GM19467 (cell line): Measurements from ENCODE around the gene TBRG4.
A peak's percentile ranks its signal among the peaks of the same experiment; 100 is the strongest.
"Not testable (repeated sequence)": the region's sequence is repeated elsewhere in the genome, so short reads cannot be mapped to it uniquely, and the experiment has no call there.

ENCODE experiments used
- ATAC-seq: cut with Tn5 transposase; IDR thresholded peaks from one replicate; pipeline ENCODE4 v1.9.1; 2021; ENCODE audit warnings: mild to moderate bottlenecking, moderate library complexity; ENCODE audit not compliant: unreplicated experiment

TBRG4 gene

GRCh38 chr7:45111298-45112223, at the start of gene TBRG4:
TBRG4 (minus strand) TSS chr7:45111697; CDS start chr7:45109237, 2,460 bp downstream.
- ATAC-seq: peak; percentile 94

DNA sequence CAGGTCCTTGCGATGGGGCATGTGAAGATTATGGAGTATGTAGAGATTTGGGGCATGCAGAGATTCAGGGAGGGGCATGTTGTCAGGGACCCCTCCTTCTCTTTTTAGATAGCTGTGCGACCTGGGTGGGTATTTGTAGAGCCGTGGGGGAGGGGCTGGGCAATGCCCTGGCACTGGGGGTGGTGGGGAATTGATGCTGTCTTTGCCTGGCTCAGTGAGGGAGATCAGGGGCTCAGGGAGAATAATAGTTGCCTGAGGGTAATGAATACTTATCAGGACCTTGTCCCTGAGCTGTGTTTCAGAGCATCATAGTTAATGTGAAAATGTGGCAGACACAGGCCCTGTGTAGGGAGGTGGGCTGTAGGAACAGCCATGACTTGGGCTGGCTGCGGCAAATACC, 49.6 kb upstream of the TBRG4 start:
- no peak for ATAC-seq

DNA sequence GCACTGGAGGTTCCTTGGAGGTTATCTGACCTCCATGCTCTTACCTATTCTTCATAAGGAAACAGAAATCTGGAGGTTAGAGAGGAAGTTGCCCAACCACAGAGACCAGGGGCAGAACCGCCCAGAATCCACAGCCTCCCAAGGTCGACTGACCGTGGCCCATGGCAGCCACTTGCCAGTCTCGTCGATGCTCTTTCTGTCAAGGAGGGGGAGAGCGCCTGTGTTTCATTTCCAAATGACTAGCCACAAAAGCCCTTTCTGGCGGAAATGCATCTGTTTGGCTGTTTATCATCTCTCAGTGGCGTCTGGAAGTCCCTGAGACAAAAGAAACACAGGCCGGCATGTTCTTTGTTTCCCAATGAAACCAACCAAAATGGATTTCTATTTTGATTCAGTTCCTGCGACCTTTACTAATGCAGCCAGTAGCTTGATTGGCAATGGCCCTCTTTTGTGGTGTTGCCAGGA, 49.0 kb upstream of the TBRG4 start:
- ATAC-seq: no peak

DNA sequence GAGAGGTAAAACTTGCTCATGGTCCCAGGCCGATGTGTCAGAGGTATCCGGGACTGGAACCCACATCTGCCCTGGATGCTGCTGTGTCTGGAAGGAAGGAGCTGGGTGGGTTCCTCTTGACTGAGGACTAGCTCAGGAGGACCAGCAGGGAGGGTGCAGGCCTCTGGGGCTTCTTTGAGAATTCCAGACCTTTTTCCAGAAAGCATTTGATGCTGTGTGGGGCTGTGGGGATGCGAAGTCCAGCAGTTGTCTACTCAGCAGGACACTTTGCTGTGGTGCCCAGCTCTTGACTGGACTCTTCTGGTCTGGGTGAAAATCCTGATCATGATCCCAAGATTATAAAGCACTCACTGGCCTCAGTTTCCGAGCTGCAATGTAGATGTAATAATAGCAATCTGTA, 47.8 kb upstream of the TBRG4 start:
- ATAC-seq: no peak

DNA sequence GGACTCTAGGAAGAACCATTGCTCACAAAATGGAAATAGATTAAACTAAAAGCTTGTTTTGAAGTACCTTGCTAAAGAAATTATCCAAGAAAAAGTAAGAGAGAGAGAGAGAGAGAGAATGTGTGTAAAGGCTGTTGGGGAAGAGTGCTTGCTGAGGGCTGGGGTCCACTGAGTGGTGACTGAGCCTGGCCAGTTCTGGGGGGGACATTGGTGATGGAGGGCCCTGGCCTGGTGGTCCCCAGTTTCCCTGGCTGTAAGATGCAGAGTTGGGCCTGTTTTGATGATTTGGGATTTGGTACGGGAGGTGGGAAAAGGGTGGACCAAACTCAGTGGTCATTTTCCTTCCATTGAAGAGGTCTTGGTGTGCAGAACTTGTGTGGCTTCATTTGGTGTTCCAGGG, 47.0 kb upstream of the TBRG4 start:
- ATAC-seq: no peak

GRCh38 chr7:45157653-45158401, 46.3 kb upstream of the TBRG4 start, which contains the start of gene RAMP3:
RAMP3 (plus strand) TSS chr7:45157791; CDS start chr7:45157829, 38 bp downstream.
- no peak for ATAC-seq

DNA sequence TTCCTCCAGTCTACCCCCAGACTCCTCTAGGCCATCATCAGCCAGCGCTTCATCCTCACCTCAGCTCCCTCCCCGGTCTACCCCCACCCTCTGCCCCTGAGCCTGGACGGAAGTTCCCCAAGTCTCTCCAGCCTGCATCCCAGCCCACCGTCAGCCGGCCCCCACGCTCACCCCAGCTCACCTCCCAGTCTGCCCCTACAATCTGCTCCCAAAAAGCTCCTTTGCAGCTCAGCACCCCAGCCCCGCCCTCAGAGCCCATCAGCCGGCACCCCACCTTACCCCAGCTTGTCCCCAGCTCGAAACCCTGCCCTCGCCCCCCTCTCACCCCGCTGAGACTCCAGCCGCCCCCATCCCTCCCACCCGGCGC, 45.8 kb upstream of the TBRG4 start:
- no peak for ATAC-seq

DNA sequence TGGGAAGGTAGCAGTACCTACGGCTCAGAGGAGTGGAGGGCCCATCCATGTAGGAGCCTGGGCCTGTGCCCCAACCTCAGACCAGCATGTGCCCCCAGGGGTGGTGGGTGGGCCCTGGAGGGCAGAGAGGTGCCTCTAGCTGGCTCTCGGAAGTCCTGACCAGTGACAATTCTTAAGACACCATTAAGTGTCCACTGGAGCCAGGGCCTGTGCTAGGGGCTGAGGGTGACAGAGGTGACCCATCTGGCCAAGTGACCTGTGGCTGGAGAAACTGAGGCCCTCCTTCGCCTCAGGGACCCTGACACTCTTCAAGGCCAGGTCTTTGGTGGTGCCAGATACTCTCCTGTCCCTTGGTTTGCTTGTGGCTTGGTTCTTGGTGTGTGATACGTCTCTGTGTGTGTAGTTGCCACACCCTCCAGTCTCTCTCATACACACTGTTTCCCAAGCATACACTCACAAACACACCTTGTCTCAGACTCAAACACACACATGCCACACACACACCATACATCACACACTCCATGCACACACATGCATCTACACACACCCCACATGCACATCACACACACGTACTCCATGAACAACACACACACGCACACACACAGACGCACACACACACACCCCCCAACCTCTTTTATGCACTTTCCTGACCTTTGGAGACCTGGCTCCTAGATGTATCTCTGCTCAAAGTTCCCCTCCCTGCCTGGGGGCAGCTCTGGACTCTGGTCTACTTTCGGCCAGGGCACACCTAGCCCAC, 45.2 kb upstream of the TBRG4 start:
- ATAC-seq: no peak

- ATAC-seq: no peak
These were observed 44.4 kb upstream of the TBRG4 start for GRCh38 chr7:45155941-45156340.

DNA sequence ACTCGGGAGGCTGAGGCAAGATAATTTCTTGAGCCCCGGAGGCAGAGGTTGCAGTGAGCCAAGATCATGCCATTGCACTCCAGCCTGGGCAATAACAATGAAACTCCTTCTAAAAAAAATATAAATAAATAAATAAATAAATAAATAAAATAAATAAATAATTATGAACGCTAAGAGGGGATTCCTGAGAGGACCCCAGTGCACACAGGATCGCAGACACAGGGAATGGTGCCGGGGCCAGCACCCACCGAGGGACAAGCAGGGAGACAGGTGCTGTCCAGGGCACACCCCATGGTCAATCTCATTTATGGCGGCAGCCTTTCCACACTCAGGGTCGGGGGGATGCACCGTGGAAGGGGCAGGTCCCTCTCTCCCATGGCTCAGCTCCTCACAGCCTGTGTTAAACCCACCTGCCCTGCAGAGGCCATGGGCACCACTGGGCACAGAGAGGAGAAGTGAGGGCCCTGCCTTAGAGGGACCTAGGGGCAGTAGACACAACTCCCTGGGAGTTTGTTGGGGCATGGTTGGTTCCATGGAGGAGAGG, 43.9 kb upstream of the TBRG4 start:
- no peak for ATAC-seq

DNA sequence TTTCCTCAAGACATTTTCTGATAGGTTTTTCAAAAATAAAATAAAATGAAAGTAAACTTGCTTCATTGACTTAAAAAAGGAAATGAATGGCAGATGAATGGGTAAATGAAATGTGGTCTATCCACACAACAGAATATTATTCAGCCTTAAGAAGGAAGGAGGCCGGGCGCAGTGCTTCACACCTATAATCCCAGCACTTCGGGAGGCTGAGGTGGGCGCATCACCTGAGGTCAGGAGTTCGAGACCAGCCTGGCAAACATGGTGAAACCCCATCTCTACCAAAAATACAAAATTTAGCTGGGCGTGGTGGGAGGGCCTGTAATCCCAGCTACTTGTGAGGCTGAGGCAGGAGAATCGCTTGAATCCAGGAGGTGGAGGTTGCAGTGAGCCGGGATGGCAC, 42.4 kb upstream of the TBRG4 start:
- not testable (repeated sequence) for ATAC-seq

DNA sequence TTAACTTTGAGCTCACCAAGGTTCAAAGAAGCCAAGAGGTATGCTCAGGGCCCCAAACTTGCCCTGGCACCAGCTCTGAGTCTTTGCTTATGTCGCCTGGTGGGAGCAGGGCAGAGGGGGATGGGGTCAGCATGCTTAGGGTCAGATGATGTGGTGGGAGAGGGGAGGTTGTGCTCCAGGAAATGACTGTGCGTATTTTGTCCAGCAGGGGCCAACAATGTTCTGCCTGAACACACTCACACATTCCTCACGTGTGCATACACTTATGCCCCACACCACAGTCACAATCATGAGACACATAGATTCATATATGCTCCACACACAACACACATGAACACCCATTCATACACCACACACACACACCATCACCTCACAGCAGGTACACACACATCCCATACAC, 41.7 kb upstream of the TBRG4 start:
- no peak for ATAC-seq

- no peak for ATAC-seq
These were observed 40.5 kb upstream of the TBRG4 start for GRCh38 chr7:45151967-45152366.

GRCh38 chr7:45151131-45151684, 39.7 kb upstream of the TBRG4 start:
- no peak for ATAC-seq

- no peak for ATAC-seq
These were observed 38.7 kb upstream of the TBRG4 start for GRCh38 chr7:45150199-45150598.

DNA sequence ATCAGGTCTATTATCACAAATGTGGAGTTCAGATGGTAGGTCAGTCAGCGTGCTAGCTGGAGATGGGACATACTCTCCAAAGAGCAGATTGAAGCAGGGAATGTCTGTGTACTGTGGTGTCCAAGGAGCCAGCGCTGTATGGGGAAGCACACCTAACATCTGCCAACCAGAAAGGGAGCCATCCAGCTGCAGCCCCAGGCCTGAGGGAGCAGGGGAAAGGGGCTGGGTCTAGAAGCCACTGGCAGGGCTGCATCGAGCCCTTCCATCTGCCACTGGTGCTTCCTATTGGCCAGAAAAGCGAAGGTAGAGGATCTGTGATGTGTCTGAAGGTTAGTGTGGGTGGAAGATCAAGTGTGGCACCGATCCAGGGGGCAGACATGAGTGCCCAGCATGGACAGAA, 38.1 kb upstream of the TBRG4 start:
- ATAC-seq: no peak

DNA sequence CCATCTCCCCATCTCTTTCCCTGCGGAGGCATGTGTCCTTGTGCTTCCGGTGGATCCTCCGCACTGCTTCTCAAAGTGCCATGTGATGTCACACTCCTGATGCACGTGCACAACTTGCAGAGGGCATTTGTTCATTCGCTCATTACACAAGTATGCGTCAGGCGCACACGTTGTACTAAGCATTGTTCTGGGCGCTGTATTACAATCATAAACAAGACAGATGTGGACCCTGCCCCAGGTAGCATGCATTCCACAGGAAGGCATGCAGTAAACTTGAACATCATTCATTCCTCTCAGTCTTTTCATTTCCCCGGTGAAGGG, 37.1 kb upstream of the TBRG4 start:
- no peak for ATAC-seq

DNA sequence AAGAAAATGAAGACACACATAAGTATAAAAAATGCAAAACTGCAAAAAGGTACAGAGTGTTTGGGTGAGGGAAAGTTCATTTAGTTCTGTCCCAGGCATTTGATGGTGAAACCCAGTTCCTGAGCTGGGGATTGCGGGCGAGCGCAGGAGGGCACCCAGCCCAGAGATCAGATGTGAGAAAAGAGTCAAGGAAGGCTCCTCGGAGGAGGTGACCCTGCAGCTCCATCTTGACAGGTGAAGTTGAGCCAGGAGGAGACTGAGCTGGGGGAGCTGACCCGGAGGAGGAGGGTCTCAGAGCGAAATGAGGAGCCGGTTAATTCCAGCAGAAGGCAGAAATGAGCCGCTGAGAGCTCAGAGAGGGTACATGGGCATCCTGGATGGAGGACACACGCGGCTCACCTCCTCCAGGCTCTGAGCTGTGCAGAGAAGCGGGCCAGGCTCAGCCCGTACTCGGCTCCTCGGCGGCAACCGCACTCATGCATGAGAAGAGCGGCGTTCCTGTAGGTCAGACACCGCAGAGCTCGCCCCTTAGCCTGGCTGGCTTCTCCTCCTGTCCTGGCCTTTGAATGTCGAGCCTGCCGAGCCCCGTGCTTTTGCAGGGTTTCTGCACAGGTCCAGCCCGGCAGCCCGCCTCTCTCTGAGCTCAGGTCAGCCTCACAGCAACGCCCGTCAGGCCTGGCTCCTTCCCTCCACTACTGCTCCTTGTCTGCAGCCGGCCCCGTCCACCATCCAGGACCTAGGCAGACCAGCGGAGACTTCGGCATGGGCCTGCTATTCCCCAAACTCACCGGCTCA, 36.6 kb upstream of the TBRG4 start:
- ATAC-seq: no peak

- ATAC-seq: no peak
These were observed 35.3 kb upstream of the TBRG4 start for GRCh38 chr7:45146531-45147379.
